WTC11 (cell line): ENCODE data around the gene ITGA2. TPM values are rescaled to one million over a fixed set of nuclear protein-coding genes. Genes with fewer than 3 reads are reported as not detected.

ENCODE experiments used
- ATAC-seq: fragments of 200-7000 bp; cut with Tn5 transposase; 2 replicates; pipeline ENCODE4 v1.10.0; 2021; ENCODE audit warnings: mild to moderate bottlenecking, moderate library complexity
- CTCF ChIA-PET: fragments of 300-600 bp; sonication (Branson Sonifier 250); formaldehyde crosslinking; loops from one replicate; lab custom pipeline; 2021; ENCODE audit warnings: antibody characterized with exemption; lab: Charles Lee
- POLR2A ChIA-PET: fragments of 350-600 bp; sonication (Branson Sonifier 250); formaldehyde crosslinking; loops from one replicate; lab custom pipeline; 2021; ENCODE audit warnings: antibody characterized with exemption; lab: Charles Lee
- DNase-seq: peaks from one replicate; pipeline ENCODE4 v3.0.0; 2021; ENCODE audit warnings: low spot score
- H3K27ac Mint-ChIP-seq: 2 replicates; pipeline ENCODE4 v1.8.0; 2021; ENCODE audit warnings: mixed read lengths
- H3K27me3 Mint-ChIP-seq: 2 replicates; pipeline ENCODE4 v1.8.0; 2021; ENCODE audit warnings: low read depth, mild to moderate bottlenecking, moderate library complexity, mixed read lengths
- H3K36me3 Mint-ChIP-seq: 2 replicates; pipeline ENCODE4 v1.8.0; 2021; ENCODE audit warnings: mixed read lengths
- H3K4me1 Mint-ChIP-seq: 2 replicates; pipeline ENCODE4 v1.8.0; 2022; ENCODE audit warnings: mixed read lengths
- H3K4me3 Mint-ChIP-seq: 2 replicates; pipeline ENCODE4 v1.8.0; 2021; ENCODE audit warnings: mild to moderate bottlenecking, moderate library complexity, mixed read lengths
- H3K9me3 Mint-ChIP-seq: 2 replicates; pipeline ENCODE4 v1.8.0; 2021; ENCODE audit warnings: mixed read lengths
- AR ChIP-seq: fragments of 250-450 bp; sonication (Bioruptor Pico); IDR thresholded peaks from 2 replicates; pipeline ENCODE4 v1.9.0; 2021; ENCODE audit warnings: mild to moderate bottlenecking
- ATF3 ChIP-seq: sonication (generic); formaldehyde crosslinking; conservative IDR thresholded peaks from 2 replicates; pipeline ENCODE4 v1.8.1; 2022; ENCODE audit warnings: mild to moderate bottlenecking, missing genetic modification reagents
- ATF6 ChIP-seq: sonication (generic); formaldehyde crosslinking; IDR thresholded peaks from 2 replicates; pipeline ENCODE4 v1.8.1; 2023; ENCODE audit warnings: mild to moderate bottlenecking, missing genetic modification reagents
- CREM ChIP-seq: sonication (generic); formaldehyde crosslinking; IDR thresholded peaks from 2 replicates; pipeline ENCODE4 v1.8.1; 2022; ENCODE audit warnings: mild to moderate bottlenecking, missing genetic modification reagents, moderate library complexity
- CTCF ChIP-seq: fragments of 200-600 bp; IDR thresholded peaks from 2 replicates; pipeline ENCODE4 v1.8.0; 2022; ENCODE audit warnings: antibody characterized with exemption
- ESRRA ChIP-seq: sonication (generic); formaldehyde crosslinking; IDR thresholded peaks from 2 replicates; pipeline ENCODE4 v1.8.1; 2022; ENCODE audit warnings: mild to moderate bottlenecking, missing genetic modification reagents, borderline replicate concordance
- FOXK1 ChIP-seq: sonication (generic); formaldehyde crosslinking; IDR thresholded peaks from 2 replicates; pipeline ENCODE4 v1.8.0; 2022; ENCODE audit warnings: mild to moderate bottlenecking, moderate library complexity, missing genetic modification reagents
- GRHL2 ChIP-seq: fragments of 250-450 bp; sonication (Bioruptor Pico); IDR thresholded peaks from 2 replicates; pipeline ENCODE4 v1.8.0; 2022; ENCODE audit warnings: mild to moderate bottlenecking, moderate library complexity; ENCODE audit not compliant: insufficient replicate concordance, severe bottlenecking
- HMGA2 ChIP-seq: fragments of 250-450 bp; sonication (Bioruptor Pico); IDR thresholded peaks from 2 replicates; pipeline ENCODE4 v1.4.0; 2021; ENCODE audit warnings: mild to moderate bottlenecking, moderate library complexity
- HMGXB4 ChIP-seq: sonication (generic); formaldehyde crosslinking; IDR thresholded peaks from 2 replicates; pipeline ENCODE4 v1.8.1; 2023; ENCODE audit warnings: mild to moderate bottlenecking, moderate library complexity, missing genetic modification reagents
- IRF1 ChIP-seq: sonication (generic); formaldehyde crosslinking; IDR thresholded peaks from 2 replicates; pipeline ENCODE4 v1.8.0; 2023; ENCODE audit warnings: missing genetic modification reagents
- JAZF1 ChIP-seq: fragments of 250-450 bp; sonication (Bioruptor Pico); IDR thresholded peaks from 2 replicates; pipeline ENCODE4 v1.9.0; 2021; ENCODE audit warnings: moderate library complexity, mild to moderate bottlenecking, inconsistent platforms
- NR3C1 ChIP-seq: sonication (generic); formaldehyde crosslinking; conservative IDR thresholded peaks from 2 replicates; pipeline ENCODE4 v1.8.1; 2023; ENCODE audit warnings: low read depth, mild to moderate bottlenecking, missing genetic modification reagents
- PRRX2 ChIP-seq: fragments of 250-450 bp; sonication (Bioruptor Pico); IDR thresholded peaks from 2 replicates; pipeline ENCODE4 v1.8.0; 2021; ENCODE audit warnings: mild to moderate bottlenecking
- RORB ChIP-seq: fragments of 250-450 bp; sonication (Bioruptor Pico); IDR thresholded peaks from 2 replicates; pipeline ENCODE4 v1.9.0; 2021; ENCODE audit warnings: mild to moderate bottlenecking
- TEAD1 ChIP-seq: sonication (generic); formaldehyde crosslinking; IDR thresholded peaks from 2 replicates; pipeline ENCODE4 v1.8.0; 2022; ENCODE audit warnings: mild to moderate bottlenecking, missing genetic modification reagents
- USF2 ChIP-seq: sonication (generic); formaldehyde crosslinking; IDR thresholded peaks from 2 replicates; pipeline ENCODE4 v1.8.1; 2023; ENCODE audit warnings: mild to moderate bottlenecking, missing genetic modification reagents, moderate library complexity
- ZMAT4 ChIP-seq: fragments of 250-450 bp; sonication (Bioruptor Pico); IDR thresholded peaks from 2 replicates; pipeline ENCODE4 v1.9.0; 2021; ENCODE audit warnings: mild to moderate bottlenecking
- ZNF219 ChIP-seq: sonication (generic); formaldehyde crosslinking; IDR thresholded peaks from 2 replicates; pipeline ENCODE4 v1.8.0; 2023; ENCODE audit warnings: missing genetic modification reagents, mild to moderate bottlenecking, borderline replicate concordance
- total RNA-seq: library from RNA; stranded (reverse); gene quantifications from 3 replicates; pipeline ENCODE4 v1.2.3, GENCODE V29; 2021

ITGA2 gene
- total RNA-seq, 1 experiment from 2014 or later: 5.5 TPM

- TF ChIP-seq NR3C1 (no peak), CREM (CRISPR knock-in tag) (no peak), ESRRA (CRISPR knock-in tag) (no peak), IRF1 (no peak), ZNF219 (no peak), PRRX2 (CRISPR knock-in tag) (no peak), FOXK1 (CRISPR knock-in tag) (no peak), TEAD1 (CRISPR knock-in tag) (no peak), ATF3 (CRISPR knock-in tag) (no peak), RORB (CRISPR knock-in tag) (no peak), ZMAT4 (CRISPR knock-in tag) (no peak)
- TF ChIP-seq, all 79 proteins: peak for 0
Measured at GRCh38 chr5:53130266-53130665, 141.1 kb downstream of the ITGA2 start (continued).

- CTCF ChIA-PET: no interaction called here
- Mint-ChIP-seq H3K4me3 (no peak overlapping the region), H3K27ac (no peak overlapping the region), H3K4me1 (no peaks in the 10 kb centered on the region), H3K9me3 (no peaks in the 10 kb centered on the region; the same call in 1 of the 2 replicates), H3K27me3 (no peaks in the 10 kb centered on the region), H3K36me3 (no peaks in the 10 kb centered on the region)
- DNase-seq: no peak
- no peak for TF ChIP-seq HMGA2 (CRISPR knock-in tag)
- TF ChIP-seq JAZF1 (CRISPR knock-in tag): no peak
- TF ChIP-seq RORB (CRISPR knock-in tag): no peak
- no peak for TF ChIP-seq GRHL2 (CRISPR knock-in tag)
- no peak for TF ChIP-seq HMGXB4 (CRISPR knock-in tag)
- no peak for TF ChIP-seq ATF6 (CRISPR knock-in tag)
- no peak for TF ChIP-seq USF2 (CRISPR knock-in tag)
- no peak for TF ChIP-seq AR (CRISPR knock-in tag)
- TF ChIP-seq CTCF: no peak
- POLR2A ChIA-PET: no interaction called here
- ATAC-seq: no peak
Measured at GRCh38 chr5:53133020-53133419, 143.9 kb downstream of the ITGA2 start.
